GM04504 (cell line): ENCODE data around the gene CAPSL.
"Not testable (repeated sequence)": the region's sequence is repeated elsewhere in the genome, so short reads cannot be mapped to it uniquely, and the experiment has no call there.

ENCODE experiments used
- DNase-seq: peaks from one replicate; pipeline ENCODE4 v3.0.0-alpha.2; 2012; ENCODE audit warnings: low read depth

The CAPSL gene

DNA sequence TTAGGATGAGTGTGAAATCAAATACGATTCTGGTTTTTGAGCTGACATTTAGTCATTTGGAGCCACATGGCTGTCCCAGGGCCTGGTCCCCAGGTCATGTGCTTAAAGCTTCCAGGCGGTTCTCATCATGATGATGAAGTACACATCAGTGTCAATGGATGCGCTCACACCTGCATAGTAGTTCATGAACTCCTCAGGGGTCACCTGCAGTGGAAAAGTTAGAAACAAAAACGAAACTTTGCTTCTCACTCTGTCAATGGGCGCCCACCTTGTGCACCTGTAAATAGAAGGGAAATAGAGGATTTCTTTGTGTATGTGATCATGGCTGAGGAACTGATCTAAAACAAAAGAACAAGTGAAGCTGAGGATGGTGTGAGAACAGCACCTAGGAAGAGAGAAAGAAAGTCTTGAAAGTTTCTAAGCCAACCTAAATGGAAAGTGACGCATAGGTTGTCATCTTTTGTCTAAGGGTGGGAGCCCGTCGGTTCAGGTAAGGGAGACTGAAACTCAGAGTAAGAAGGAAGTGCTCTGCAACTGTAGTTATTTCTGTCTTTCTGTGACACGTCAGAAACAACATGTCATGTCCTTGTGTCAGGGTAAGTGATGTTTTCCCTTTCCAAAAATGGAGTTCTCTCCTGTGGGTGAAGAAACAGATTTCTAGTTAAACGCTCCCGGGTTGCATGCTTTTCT is 33.8 kb downstream of the CAPSL start:
- no peak for DNase-seq

DNA sequence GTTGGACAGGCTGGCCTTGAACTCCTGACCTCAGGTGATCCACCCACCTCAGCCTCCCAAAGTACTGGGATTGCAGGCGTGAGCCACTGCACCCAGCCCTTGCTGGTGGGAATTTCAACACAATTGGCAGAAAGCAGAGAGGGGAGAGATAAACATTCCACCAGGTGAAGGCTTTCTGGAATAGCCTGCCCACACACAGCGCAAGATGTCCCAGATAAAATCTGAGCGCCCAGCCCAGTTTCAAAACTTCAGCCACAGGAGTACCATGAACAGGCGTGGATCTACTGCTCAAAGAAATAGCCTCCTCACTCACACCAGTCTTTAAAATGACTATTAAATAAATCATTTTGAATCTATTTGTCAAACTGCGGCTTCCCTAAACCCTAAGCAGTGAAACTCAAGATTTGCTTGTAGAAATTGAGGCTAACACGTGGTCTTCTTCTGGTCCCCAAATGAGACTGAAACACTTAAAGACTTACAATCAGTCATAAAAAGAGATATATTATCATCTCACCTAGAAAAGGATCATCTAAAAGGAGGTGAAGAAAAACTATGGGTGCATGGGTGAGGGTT is 34.7 kb downstream of the CAPSL start:
- DNase-seq, result no peak

DNA sequence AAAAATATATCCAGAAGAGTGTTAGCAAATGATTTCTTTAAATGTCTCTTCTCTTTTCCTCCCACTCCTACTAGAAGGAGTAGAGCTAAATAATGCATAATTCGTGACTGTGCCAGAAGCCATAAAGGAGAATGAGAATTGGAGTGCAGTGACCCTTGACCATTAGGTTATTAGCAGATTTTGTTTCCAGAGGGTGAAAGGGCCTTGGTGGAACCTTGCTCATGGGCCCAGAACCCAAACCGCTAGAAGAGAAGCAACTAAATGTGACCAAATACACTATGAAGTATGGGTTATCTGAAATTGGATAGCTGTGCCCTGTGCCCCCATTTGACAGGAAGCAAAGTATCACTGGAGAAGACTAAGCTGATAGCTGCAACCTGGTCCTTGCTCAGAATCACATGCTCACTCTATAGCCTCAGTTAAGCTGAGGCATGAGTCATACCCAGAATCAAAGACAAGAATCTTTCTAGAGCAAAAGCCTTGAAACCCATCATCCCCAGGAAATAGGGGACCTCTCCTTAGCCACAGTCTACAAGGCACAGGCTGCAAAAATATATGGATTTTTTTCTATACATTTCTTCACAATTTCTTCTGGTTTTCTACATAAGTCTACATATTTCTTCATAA is 36.3 kb downstream of the CAPSL start:
- DNase-seq, result no peak

DNA sequence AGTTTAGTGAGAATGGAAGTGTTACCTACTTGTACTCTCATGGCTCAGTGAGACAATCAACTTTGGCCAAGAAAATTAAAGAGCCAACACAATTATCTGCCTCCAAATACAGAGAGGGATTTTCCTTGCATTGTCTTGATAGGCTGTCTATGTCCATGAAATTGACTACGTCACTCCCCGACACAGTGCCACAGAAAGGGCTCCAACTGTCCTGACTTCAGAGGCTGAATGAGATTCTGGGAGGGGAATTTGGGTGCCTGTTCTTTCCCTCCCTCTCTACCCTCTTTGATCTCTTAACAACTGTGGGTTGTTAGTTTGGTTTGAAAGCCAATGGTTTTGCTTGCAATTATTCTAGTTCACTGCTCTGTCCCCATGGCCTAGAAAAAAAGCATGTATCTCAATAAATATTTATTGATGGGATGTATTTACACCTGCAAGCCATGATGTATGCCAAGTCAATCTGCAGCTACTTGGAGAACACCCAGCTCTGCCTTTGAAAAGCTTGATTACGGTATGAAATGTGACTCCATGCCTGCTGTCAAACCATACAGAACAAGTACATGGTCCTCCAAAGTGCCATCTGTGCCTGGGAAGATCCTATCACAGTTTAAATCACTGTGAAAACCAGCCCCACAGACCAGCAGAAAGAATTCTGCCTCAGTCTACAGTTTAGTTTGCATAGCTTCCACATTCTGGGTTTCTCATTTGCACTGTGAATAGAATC is 37.3 kb downstream of the CAPSL start:
- no peak for DNase-seq

DNA sequence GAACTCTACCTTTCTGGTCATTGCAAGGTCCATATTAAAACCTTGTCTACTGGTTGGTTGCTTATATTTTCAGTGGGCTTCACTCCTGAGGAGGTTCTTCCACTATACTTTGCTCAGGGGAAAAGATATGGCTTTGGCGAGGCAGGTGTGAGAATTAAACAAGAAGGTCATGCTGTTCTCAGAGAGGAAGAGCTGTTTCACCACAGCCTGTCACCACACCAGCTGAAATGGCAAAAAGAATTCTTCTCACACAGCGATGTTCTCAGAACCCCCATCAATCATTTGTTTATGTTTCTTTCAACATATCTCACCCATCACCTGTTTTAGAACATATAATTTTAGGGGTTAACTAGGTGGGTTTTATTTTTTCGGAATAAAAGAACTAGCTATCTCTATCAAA is 38.6 kb downstream of the CAPSL start:
- no peak for DNase-seq

DNA sequence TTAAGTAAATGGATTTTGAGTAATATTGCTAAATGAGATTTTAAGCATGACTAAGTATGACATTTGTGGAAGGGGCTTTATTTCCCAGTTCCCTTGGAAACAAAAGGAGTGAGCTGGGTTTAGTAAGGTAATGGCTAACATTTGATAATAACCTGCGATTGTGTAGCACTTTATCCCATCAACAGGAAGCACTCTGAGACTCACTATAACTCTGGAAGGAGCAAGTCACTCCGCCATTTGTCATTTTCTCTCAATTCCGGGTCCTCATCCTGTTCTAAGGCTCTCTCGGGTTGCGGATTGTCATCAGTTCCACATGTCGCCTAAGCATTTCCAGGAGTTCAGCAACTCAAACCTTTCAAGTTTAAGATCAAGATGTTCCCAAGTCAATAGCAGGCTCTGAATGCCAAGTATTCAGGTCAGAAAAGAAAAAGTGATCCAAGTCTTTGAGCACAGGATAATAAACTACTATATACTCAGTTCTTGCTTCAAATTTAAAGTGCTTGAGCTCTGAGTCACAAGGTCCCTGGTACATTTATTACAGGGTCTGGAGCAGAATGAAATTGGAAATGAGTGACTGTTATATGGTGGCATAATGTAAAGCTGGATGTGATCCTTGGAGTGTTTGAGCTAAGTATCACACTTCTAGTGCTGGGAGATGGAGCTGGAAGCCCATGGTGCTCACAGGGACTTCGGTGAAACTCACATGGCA is 39.3 kb downstream of the CAPSL start:
- no peak for DNase-seq

DNA sequence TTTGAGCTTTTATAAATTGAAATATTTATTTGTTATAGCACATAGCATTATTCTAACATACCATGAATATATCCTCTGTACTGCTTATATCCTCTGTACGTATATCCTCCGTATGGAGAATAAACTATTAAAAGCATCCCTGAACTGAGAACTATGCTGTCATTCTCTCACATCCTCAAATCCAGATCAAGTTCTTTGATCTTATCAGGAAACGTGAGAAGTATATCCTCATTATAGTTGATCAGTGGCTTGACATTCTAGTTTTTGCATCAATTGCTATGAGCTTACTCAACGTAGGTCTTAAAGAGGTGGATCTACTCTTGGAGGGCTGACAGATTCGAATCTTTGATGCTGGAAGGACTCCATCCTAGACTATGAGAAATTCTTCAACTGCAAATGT is 44.3 kb downstream of the CAPSL start:
- no peak for DNase-seq

DNA sequence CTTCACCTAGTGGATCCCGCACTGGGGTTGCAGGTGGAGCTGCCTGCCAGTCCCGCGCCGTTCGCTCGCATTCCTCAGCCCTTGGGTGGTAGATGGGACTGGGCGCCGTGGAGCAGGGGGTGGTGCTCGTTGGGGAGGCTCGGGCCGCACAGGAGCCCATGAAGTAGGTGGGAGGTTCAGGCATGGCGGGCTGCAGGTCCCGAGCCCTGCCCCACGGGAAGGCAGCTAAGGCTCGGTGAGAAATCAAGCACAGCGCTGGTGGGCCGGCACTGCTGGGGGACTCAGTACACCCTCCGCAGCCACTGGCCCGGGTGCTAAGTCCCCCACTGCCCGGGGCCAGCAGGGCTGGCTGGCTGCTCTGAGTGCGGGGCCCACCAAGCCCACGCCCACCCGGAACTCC is 45.6 kb downstream of the CAPSL start:
- not testable (repeated sequence) for DNase-seq

DNA sequence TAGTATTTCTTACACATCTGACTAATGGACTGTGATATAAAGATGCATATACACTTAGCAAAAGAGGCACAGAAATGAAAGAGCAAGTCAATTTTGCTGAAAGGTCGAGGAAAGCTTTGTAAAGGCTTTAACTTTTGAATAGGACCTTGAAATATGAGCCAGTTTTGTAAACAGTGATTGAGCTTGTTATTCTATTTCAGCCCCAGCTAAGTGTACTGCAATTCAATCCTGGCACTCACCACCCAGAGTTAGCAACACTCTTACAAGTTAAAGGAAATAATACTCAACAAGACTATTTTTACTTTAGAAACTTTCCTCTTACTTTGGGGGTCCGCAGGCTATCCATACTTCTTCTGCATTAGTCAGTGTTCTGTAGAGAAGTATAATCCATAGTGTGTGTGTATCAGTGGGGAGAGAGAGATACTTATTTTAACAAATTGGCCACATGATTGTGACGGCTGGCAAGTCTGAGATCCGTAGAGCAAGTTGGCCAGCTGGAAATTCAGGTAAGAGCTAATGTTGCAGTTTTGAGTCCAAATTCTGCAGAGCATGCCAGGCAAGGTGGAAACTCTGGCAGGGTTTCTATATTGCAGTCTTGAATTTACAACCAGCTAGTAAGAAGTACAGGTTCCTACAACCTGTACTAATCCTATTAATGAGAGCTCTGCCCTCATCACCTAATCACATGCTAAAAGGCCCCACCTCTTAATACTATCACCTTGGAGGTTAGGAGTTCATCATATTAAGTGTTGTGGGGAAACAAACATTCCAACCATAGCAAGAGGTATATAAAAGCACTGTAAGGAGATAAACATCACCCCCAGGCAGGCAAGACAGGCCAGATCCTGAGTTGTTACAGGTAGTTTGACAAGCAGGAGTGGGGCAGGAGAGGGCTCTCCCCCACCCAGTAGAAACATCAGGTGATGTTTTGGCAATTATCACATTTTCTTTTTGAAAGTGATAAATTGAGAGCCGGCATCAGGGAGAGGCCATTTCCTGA is 48.1 kb downstream of the CAPSL start:
- DNase-seq, result no peak

DNA sequence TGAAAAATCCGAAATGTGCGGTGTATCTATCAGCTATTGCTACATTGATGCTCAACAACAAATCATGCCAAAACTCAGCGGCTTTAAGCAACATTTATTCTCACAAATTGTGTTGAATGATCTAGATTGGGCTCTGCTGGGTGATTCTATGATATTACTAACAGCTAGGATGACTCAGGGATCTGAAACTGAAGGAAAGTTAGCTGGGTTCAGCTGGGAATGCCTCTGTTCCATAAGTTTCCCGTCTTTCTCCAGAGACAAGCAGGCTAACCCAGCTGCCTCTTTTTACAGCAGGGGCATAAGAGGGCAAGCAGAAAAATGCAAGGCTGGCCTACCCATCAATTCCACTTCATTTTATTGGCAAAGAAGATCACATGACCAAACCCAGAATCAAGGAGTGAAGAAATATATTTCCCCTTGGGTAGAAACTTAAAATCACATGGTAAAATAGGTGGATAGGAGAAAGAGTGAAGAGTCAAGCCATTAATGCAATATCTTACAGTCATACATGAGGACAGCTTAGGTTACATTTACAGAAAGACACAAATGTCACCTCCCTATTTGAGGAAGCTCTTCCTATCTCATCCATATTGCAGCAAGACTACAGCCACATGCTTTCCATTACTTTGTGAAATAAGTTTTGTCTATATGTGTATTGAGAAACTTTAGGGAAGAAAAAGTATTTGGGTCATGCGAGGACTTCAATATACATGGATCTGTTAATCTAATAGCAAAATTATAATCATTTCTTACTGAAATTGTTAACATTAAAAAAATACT is 50.9 kb downstream of the CAPSL start:
- DNase-seq, result no peak

DNA sequence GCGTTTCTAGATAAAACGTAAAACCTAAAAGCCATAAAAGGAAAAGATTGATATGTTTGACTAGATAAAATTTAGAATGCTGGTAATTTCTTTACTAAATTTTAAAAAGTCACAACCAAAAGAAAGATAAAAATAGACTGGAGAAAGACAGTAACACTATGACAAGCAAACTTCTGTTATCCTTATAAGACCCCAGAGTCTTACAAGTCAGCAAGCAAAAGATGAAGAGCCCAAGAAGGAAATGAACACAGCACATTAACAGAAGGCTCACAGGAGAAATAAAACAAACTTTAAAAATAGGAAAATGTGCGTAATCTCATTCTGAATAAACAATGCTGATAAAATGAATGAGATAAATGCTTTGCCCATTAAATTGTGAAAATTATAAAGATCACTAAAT is 52.0 kb downstream of the CAPSL start:
- no peak for DNase-seq

DNA sequence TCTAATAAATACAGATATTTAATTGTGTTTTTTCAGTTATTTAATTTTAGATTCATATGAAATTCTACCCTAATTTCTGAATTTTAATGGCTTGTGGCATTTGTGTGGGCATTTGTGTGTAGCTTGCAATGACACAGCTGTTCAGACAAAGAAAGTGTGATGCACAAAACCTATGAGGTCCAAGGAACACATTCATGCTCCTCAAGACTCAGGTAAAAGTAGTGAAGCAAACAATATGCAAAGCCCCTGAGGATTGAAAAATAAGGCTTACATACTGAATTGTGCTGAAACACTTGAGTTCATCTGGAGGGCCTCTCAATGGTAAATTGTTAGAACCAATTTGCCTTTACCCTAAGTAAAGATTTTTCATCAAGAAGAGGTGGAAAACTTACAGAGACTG is 53.6 kb downstream of the CAPSL start:
- DNase-seq, result no peak

DNA sequence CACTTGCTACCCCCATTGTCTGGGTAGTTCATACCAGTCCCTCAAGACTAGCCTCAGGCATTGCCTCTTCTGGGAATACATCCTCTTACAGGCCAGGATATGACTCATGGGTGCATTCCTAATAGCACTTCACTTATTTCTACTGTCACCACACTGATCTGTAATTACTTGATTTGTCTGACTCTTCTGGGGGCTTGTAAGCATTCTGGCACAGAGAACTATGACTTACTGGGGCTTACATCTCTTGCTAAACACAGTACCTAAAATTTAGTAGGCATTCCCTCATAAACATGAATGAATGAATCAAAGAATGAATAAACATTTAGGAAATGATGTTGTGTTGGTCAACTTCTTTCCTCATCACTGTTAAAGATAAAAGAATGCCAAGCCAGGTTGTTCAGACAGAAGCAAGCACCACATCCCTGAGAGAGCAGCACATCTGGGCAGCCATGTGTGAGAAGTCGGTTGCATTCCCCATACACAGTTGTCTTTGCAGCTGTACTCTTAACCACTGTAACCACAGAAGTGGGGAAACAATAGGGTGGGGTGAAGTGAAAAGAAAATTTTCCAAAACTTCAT is 54.1 kb downstream of the CAPSL start:
- peak; percentile 82 for DNase-seq

DNA sequence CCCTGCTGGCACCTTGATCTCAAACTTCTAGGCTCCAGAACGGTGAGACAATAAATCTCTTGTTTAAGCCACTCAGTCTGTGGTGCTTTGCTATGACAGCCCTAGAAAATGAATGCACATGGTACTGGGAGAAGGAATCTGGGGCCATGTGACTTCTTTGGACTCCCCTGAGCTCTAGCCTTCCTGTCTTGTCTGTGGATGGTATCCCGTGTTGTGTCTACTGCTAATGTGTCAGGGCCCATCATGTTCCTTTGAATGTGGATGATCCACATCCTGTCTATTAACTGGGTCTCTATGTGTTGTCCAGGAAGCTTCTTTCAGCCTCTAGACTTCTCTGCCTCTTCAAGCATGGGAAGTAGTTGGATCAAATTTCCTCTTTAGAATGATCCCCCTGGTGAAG is 56.7 kb downstream of the CAPSL start:
- no peak for DNase-seq

DNA sequence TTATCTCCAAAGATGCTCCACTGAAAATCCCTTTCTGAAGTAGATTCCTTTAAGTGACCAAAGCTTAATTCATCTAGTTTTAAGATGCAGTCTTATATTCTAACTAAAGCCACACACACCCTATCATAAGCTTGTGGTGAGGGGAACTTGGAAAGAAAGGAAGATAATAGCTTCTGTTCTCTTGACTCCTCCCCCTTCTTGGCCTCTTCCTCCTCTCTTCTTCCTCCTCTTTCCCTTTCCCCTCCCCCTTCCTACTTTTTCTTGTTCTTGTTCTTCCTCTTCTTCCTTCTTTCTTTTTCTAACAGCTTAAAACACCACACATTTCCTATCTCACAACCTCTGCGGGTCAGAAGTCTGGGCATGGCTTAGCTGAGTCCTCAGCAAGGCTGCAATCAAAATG is 58.3 kb downstream of the CAPSL start:
- no peak for DNase-seq

DNA sequence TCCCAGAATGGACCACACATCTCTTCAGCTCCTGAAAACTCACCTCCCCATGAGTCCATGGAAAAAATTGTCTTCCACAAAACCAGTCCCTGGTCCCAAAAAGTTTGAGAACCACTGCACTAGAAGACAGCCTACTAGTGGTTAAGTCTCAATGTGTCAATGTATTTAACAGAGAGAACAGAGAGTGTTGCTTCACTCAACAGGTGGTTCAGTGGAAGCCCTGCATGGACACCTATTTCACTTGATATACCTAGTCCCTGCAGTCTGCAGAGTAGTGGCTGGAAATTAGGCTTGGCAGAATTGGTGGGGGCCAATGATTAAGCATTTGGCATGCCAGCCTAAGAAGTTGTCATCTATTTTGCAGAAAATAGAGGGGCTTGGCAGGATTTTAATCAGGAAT is 58.8 kb downstream of the CAPSL start:
- no peak for DNase-seq

DNA sequence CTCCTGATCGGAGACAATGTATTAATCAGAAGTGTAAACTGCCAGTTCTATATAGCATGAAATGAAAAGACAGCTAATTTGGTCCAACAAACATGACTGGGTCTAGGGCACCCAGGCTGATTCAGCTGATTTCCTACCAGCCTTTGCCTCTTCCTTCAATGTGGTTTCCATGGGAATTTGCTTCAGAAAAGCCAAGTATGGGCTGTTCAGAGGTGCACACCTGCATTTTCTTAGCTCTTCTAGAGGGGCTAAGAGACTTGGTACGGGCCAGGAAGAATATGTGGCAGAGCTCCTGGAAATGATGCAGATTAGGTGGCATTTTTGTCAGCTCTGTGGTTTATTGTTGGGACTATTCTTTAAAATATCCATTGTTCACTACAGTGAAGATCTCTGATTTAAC is 59.3 kb downstream of the CAPSL start:
- DNase-seq, result no peak

DNA sequence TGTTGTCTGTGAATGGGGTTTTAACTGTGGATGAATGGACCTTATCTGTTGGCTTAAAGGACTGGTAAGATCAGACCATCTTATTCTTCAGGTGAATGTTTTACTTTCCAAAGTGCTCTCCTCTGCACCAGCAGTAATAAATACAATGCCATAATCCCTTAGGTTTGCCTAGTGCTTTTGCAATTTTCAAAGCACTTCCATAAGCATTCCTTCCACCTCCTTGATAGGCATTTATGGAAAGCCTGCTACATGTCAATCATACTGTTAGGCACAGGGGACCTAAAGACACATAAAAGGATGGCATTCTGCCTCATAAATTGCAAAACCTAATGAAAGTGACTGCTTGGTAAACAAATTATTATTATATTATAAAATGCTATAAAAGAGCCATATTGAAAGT is 60.3 kb downstream of the CAPSL start:
- no peak for DNase-seq

DNA sequence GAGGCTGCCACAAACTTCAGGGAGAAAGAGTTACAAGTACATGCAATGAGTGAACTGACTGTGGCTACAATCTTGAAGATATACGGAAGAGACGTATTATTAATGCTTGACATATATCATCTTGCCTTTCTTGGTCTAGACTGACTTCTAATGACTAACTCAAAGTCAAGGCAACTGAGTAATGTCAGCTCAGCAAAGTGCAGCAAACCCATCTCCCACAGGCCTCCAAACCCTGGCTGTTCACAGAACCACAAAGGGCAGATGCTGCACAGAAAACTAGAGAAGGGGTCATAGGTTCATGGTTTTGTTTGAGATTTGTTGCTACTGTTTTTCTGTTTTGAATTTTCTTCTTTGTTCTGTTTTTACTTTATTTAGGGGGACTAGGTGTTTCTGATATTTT is 60.8 kb downstream of the CAPSL start:
- no peak for DNase-seq

DNA sequence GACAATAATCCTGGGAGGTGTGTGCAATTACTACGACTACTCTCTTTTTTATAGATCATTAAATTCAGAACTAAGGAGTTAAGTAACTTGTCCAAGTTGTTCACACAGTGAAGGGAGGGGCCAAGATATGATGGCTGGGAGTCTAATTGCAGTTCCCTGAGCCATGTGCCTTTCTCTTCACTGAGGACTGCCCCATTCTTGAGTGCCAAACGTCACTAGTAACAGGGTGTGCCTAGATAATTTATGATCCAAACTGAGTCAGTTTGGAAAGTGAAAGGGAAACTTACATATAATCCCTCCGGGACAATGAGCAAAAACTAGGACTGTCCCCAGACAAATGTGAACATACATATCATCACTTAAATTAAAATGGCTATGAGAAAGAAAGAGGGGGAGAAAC is 61.5 kb downstream of the CAPSL start:
- peak; percentile 47 for DNase-seq
